Stomach smooth muscle (tissue), 2 donors: Measurements from ENCODE around the gene PA2G4.
A peak's percentile ranks its signal among the peaks of the same experiment; 100 is the strongest.
"Not testable (repeated sequence)": the region's sequence is repeated elsewhere in the genome, so short reads cannot be mapped to it uniquely, and the experiment has no call there.

Source experiments
- H3K27ac ChIP-seq: one replicate; pipeline ENCODE4 v1.7.0; 2013; ENCODE audit warnings: mild to moderate bottlenecking, low read length, inconsistent platforms
- H3K27me3 ChIP-seq, 2 donors: one replicate each; pipeline ENCODE4 v1.7.0; 2013; ENCODE audit warnings: low read length in 2 of 2; ENCODE audit not compliant: insufficient read depth in 2 of 2, control insufficient read depth in 1 of 2
- H3K36me3 ChIP-seq, 2 donors: one replicate each; pipeline ENCODE4 v1.7.0; 2013; ENCODE audit warnings: low read length in 2 of 2; ENCODE audit not compliant: control insufficient read depth in 2 of 2, insufficient read depth in 2 of 2
- H3K4me1 ChIP-seq: one replicate; pipeline ENCODE4 v1.7.0; 2013; ENCODE audit warnings: low read length; ENCODE audit not compliant: control insufficient read depth, insufficient read depth
- H3K4me3 ChIP-seq, 2 donors: one replicate each; pipeline ENCODE4 v1.7.0; 2013; ENCODE audit warnings: low read length in 2 of 2
- H3K9ac ChIP-seq, 2 donors: one replicate each; pipeline ENCODE4 v1.7.0; 2013; ENCODE audit warnings: low read length in 2 of 2, mild to moderate bottlenecking in 1 of 2
- H3K9me3 ChIP-seq, 2 donors: one replicate each; pipeline ENCODE4 v1.7.0; 2013; ENCODE audit warnings: low read length in 2 of 2; ENCODE audit not compliant: control insufficient read depth in 2 of 2
- donor health status: healthy.
- donor health status: Pancreatic carcinoma.

Gene PA2G4

DNA sequence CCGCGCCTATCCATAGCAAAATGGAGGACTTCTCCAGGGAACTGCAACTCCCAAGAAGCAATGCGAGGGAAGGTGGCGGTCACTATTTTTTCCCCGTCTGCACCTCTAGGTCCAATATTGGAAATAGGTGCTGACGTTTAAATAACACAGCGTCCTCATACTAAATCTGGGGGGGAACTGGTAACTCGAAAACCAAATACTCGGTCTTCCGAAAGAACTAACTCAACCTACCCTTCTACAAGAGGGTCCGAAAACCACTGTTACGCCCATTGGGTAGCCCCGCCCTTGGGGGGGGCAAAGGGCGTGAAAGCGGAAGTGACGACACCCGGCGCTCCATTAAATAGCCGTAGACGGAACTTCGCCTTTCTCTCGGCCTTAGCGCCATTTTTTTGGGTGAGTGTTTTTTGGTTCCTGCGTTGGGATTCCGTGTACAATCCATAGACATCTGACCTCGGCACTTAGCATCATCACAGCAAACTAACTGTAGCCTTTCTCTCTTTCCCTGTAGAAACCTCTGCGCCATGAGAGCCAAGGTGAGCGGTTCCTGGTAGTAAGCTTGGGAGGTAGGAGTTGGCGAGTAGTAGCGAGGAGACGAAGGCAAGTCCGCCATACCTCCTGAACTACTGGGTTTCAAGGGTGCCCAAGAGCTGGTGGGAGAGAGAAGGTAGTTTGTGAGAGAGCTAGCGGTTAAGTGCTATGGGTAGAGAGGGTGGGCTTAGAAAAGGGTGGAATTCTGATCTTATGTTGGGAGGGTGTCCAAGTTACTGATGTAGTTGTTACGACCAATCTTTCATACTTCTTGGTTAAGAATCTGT, 12.1 kb downstream of the PA2G4 start, which contains the start of gene RPL41:
Gene RPL41, plus strand, starts transcription at position 367 of the 815 bp plus-strand sequence.
- H3K27ac ChIP-seq, result peak within 1 kb of the TSS; percentile 98
- peaks cover 37% of the 10 kb centered on the region for H3K4me1 ChIP-seq
- H3K9me3 ChIP-seq, result no peaks in the 10 kb centered on the region

DNA sequence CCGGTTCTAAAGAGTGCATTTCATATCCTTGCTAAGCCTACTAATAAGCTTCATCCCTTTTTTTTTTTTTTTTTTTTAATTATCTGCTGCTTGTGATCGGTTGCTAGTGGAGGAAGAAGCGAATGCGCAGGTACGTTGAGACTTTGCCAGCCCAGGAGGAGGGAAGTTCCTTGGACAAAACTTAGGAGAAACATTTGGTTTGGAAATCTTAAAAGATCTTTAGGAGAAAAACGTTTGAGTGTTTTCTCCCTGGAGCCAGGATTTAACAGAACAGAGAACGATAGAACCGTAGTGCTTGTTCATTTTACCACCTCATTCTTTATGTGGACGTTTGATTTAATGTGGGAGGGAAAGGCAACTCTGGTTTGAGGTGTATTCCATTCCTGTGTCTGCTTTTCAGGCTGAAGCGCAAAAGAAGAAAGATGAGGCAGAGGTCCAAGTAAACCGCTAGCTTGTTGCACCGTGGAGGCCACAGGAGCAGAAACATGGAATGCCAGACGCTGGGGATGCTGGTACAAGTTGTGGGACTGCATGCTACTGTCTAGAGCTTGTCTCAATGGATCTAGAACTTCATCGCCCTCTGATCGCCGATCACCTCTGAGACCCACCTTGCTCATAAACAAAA, 12.8 kb downstream of the PA2G4 start:
- H3K9me3 ChIP-seq, H3K27me3 ChIP-seq: not testable (repeated sequence)
- H3K4me3 ChIP-seq, result peak overlapping the region; percentile 99
- peak overlapping the region; percentile 99 to 100 for H3K9ac ChIP-seq
- peaks cover 17 to 18% of the 10 kb centered on the region in 2 donors for H3K36me3 ChIP-seq
- peaks cover 44% of the 10 kb centered on the region for H3K4me1 ChIP-seq
- H3K27ac ChIP-seq, result peak overlapping the region; percentile 98

More for the DNA sequence above, 12.1 kb downstream of the PA2G4 start, which contains the start of gene RPL41:
- Histone ChIP-seq H3K27me3 (no peaks in the 10 kb centered on the region), H3K4me3 (peak within 1 kb of the TSS; percentile 99), H3K36me3 (peaks cover 16 to 21% of the 10 kb centered on the region in 2 donors), H3K9ac (peak within 1 kb of the TSS; percentile 99 to 100)

DNA sequence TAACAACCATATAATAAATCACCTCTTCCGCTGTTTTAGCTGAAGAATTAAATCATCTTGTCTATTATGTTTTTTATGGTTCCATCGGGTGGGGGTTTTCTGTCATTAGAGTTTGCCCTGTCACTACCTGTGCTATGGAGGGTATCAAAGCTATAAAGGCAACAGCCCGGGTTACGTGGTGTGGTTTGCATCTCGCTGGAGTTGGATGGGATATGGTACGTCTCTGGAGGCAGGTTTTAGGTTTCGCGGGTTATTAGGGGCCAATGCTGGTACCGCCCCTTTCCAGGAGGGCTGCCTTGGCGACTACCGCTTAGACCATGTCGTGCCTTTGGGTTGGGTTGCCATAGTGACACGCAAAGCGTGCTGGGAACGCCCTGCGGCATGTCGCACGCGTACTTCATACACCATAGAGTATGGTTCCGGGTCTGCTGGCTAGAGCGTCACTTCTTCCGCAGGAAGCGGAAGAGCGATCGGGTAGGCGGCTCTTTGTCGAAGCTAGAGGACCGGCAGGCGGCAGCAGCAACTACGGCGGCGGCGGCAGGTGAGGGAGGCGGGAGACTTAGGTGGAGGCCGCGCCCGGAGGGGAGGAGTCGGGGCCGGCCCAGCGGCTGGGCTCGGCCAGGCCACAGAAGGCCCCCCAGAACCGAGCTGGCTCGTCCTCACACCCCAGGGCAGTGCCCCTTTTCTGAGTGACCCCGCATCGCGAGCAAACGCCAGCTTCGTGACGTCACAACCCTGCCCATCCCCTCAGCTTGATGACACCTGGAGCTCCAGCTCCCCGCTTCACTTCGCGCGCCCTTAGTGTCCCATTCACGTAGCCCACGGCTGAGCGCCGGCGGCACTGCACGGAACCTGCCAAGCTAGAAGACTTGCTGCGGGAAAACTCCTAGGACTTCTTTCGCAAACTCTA, 13.7 kb downstream of the PA2G4 start, which contains the start of gene ZC3H10:
Gene ZC3H10, plus strand, starts transcription at position 489 of the 910 bp plus-strand sequence. CDS start 2,297 bp downstream, outside the sequence.
- H3K27ac ChIP-seq, result peak within 1 kb of the TSS; percentile 98
- H3K36me3 ChIP-seq, result peaks cover 15 to 16% of the 10 kb centered on the region in 2 donors
- H3K27me3 ChIP-seq, result no peaks in the 10 kb centered on the region
- peak within 1 kb of the TSS; percentile 99 to 100 for H3K9ac ChIP-seq
- peaks cover 53% of the 10 kb centered on the region for H3K4me1 ChIP-seq
- no peaks in the 10 kb centered on the region for H3K9me3 ChIP-seq
- peak within 1 kb of the TSS; percentile 99 for H3K4me3 ChIP-seq

DNA sequence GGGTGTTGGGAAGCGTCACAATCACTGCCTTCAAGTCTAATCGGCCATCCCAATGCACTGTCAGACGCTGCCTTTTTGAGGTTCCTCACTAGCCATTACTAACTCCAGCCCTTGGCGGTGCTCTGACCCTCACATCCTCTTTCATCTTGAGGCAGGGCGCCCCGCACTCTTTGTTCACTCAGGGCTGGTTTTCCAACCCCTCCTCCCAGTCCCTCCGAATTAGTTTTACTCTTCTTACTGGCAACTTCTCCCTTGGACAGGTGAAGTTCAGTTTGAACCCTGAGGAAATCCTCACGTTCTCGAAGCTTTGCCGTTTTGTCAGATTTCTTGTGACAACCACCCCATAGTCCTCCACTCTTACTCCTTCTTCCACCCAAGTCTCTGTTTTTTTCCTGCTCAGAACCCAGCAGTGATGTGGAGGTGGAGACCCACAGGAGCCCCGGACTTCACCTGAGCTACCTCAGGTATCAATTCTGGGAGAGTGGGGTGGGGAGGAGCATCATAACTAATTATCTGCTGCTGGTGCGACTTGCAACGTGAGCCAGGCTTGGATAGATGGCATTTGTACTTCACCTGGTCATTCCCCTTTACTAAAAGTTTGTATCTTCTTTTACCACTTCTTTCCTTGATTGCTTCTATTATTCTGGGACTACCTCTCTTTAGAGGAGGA, 14.5 kb downstream of the PA2G4 start:
- peaks cover 9 to 14% of the 10 kb centered on the region in 2 donors for H3K36me3 ChIP-seq
- peak overlapping the region; percentile 98 for H3K27ac ChIP-seq
- H3K4me1 ChIP-seq, result peaks cover 58% of the 10 kb centered on the region
- H3K4me3 ChIP-seq, result peak overlapping the region; percentile 87 to 99
- H3K27me3 ChIP-seq, result no peaks in the 10 kb centered on the region
- H3K9me3 ChIP-seq, result no peaks in the 10 kb centered on the region
- H3K9ac ChIP-seq, result peak overlapping the region; percentile 83 to 93

DNA sequence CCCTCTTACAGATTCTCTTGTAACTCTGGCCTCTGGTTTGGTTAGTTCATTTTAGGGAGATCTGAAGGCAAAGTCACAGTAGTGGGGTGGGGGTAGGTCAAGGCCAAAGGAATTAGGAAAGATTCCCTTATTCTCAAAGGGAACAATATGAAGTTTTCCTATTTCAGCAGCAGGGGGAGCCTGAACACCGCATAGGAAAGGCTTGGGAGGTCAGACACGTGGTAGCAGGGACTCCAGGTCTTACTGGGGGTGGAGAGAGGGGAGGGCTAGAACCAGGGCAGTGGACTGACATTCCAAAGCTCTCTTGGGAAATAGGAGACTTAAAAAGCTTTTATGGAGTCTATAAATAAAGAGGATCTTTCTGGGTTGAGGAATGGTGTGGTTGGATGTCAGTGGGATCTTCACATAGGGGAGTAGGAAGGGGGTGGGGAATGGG, 15.0 kb downstream of the PA2G4 start:
- peaks cover 9 to 16% of the 10 kb centered on the region in 2 donors for H3K36me3 ChIP-seq
- H3K9ac ChIP-seq, result peak overlapping the region; percentile 55 to 83
- H3K27me3 ChIP-seq, result no peaks in the 10 kb centered on the region
- H3K27ac ChIP-seq, result peak overlapping the region; percentile 98
- H3K4me1 ChIP-seq, result peaks cover 63% of the 10 kb centered on the region
- no peaks in the 10 kb centered on the region for H3K9me3 ChIP-seq
- peak overlapping the region; percentile 87 to 99 for H3K4me3 ChIP-seq

DNA sequence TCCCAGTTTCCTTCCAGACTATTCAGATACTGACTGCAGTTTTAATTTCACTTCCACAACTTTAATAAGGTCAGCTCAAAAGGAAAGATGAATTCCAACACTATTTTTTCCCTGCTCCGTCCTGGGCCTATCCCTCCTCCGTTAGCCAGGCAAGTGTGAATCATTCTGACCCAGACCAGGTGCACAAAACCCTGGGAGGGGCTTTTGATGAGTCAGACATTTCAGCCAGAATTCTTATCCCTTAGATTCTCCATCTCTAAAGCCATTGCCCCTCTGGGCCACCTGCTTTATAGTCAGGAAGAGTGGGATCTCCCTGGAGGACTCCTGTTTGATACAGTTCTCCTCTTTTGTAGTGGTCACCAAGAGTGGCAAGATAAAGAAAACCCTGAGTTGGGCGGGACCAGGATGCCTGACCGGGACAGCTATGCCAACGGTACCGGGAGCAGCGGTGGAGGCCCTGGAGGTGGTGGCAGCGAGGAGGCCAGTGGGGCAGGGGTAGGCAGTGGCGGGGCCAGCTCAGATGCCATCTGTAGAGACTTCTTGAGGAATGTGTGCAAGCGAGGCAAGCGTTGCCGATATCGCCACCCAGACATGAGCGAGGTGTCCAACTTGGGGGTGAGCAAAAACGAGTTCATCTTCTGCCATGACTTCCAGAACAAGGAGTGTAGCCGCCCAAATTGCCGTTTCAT, 15.9 kb downstream of the PA2G4 start:
- H3K9ac ChIP-seq, result peak overlapping the region in 1 of 2 donors; percentile 25
- H3K36me3 ChIP-seq, result peaks cover 9 to 16% of the 10 kb centered on the region in 2 donors
- no peaks in the 10 kb centered on the region for H3K27me3 ChIP-seq
- no peaks in the 10 kb centered on the region for H3K9me3 ChIP-seq
- peaks cover 68% of the 10 kb centered on the region for H3K4me1 ChIP-seq
- H3K27ac ChIP-seq, result peak overlapping the region; percentile 98
- peak overlapping the region in 1 of 2 donors; percentile 99 for H3K4me3 ChIP-seq

DNA sequence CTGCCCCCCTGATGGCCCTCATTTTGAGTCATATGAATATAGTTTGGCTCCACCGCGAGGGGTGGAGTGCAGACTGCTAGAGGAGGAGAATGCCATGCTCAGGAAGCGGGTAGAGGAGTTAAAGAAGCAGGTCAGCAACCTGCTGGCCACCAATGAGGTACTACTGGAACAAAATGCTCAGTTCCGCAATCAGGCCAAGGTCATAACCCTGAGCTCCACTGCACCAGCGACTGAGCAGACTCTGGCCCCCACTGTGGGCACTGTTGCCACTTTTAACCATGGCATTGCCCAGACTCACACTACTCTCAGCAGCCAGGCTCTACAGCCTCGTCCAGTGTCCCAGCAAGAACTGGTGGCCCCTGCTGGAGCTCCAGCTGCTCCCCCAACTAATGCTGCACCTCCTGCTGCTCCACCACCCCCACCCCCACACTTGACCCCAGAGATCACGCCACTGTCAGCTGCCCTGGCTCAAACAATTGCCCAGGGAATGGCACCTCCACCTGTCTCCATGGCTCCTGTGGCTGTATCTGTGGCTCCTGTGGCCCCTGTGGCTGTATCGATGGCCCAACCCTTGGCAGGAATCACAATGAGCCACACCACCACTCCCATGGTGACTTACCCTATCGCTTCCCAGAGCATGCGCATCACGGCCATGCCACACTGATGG, 17.0 kb downstream of the PA2G4 start:
- H3K36me3 ChIP-seq, result peaks cover 9 to 16% of the 10 kb centered on the region in 2 donors
- peak overlapping the region in 1 of 2 donors; percentile 15 for H3K4me3 ChIP-seq
- H3K9ac ChIP-seq, result peak overlapping the region; percentile 18 to 36
- H3K27me3 ChIP-seq, result no peaks in the 10 kb centered on the region
- peaks cover 76% of the 10 kb centered on the region for H3K4me1 ChIP-seq
- no peaks in the 10 kb centered on the region for H3K9me3 ChIP-seq
- peak overlapping the region; percentile 98 for H3K27ac ChIP-seq

DNA sequence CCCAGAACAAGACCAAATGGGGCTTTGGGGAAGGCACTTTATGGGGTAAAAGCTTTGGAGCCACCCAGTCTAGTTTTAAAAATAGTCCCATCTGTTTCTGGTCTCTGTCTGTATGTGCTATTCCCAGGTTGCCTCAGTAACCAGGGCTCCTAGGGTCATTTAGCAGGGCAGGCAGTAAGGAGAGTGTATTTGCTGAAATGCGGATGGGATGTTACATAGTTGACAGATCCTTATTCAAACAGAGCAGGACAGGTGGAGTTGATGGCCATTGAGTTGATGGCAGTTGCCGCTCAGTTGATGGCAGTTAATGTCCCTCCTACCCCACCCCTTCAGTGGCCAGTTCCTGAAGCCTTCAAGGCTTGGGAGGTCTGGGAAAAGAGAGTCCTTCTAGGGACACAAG, 18.3 kb downstream of the PA2G4 start:
- Histone ChIP-seq H3K27ac (peak overlapping the region; percentile 64), H3K9ac (no peak overlapping the region), H3K9me3 (no peaks in the 10 kb centered on the region), H3K4me1 (peaks cover 86% of the 10 kb centered on the region), H3K4me3 (peak overlapping the region; percentile 28 to 57), H3K36me3 (peaks cover 9 to 16% of the 10 kb centered on the region in 2 donors), H3K27me3 (no peaks in the 10 kb centered on the region)

DNA sequence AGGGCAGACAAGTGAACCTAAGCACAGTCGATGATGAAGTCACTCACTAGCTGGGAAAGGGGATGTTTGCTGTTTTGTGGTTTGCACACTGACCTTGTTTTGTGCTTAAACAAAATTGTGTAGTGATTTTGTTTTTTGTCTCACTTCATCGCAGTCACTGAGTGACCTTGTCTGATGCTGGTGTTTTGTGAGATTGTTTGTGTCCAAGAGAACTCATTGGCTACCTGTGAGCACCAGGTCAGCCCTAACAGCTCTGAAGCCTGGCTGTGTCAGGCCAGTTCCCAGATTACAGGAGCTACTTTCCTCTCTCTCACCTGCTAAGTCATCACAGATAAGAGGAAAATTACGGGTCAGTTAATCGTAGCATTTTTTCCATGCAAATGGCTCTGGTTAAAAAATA, 19.8 kb downstream of the PA2G4 start:
- Histone ChIP-seq H3K9me3 (no peaks in the 10 kb centered on the region), H3K4me3 (no peak overlapping the region), H3K4me1 (peaks cover 73% of the 10 kb centered on the region), H3K9ac (peak overlapping the region; percentile 29), H3K27me3 (no peaks in the 10 kb centered on the region), H3K36me3 (peaks cover 9 to 16% of the 10 kb centered on the region in 2 donors), H3K27ac (peak overlapping the region; percentile 42)
